Measurements from ENCODE around the gene NTM. TPM values are rescaled to one million over a fixed set of nuclear protein-coding genes. Genes with fewer than 3 reads are reported as not detected.
A peak's percentile ranks its signal among the peaks of the same experiment; 100 is the strongest.

Gene NTM
- total RNA-seq, 8 experiments from 2014 or later, result 0.80 to 169 (median 18.6) TPM

DNA sequence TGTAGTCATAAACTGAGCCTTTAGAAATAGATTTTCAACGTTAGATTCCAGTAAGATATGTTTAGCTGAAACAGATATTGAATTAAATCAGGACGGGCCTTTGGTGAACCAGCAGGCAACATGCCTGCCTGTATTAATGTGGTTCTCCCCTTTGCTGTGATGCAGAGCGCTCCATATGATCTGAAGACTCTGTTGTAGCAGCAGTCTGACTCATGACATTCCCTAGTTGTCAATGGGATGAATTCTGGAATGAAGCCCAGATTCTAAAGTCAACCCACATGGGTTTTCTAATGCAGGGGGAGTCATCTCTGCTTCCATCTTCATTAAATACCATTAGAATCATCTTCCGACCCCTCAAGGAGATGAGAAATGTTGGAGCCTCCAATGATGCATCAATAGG, 864.5 kb downstream of the NTM start:
- 0 to 100% (median 67%) methylated on average over 1 to 4 of the region's 4 CpGs; no CpG with 5 or more reads in 1 of the 10 experiments for WGBS, 10 experiments
- Histone ChIP-seq H3K4me3 (no peak overlapping the region), H3K27ac (no peak overlapping the region), H3K4me1 (replicated peaks in 1 of 2) (peaks cover 0 to 4% of the 10 kb centered on the region in 2 donors)
- in situ Hi-C loops (cut with MboI; ENCODE audit: low pct_unique_long_range_greater_than_20kb in 2 of 9, low sequenced_read_pairs in 9 of 9, unreplicated experiment in 9 of 9), result no loop called here
- ATAC-seq (replicated peaks in 6 of 8), result peak in 4 of 8 experiments; percentile 39 to 81 (median 66)

GRCh38 chr11:132237781-132238180, 867.4 kb downstream of the NTM start:
- in situ Hi-C loops (cut with MboI; ENCODE audit: low pct_unique_long_range_greater_than_20kb in 2 of 9, low sequenced_read_pairs in 9 of 9, unreplicated experiment in 9 of 9), result no loop called here
- H3K4me1 ChIP-seq (replicated peaks in 1 of 2), result peaks cover 7 to 18% of the 10 kb centered on the region in 2 donors
- H3K4me3 ChIP-seq, result no peak overlapping the region
- WGBS, 10 experiments, result 60 to 100% (median 94%) methylated on average over 1 to 9 of the region's 9 CpGs; no CpG with 5 or more reads in 2 of the 10 experiments
- H3K27ac ChIP-seq, result no peak overlapping the region
- ATAC-seq (replicated peaks in 6 of 8), result no peak

GRCh38 chr11:132238331-132238866, 868.0 kb downstream of the NTM start:
- Histone ChIP-seq H3K4me1 (replicated peaks in 1 of 2) (peaks cover 7 to 19% of the 10 kb centered on the region in 2 donors), H3K4me3 (no peak overlapping the region), H3K27ac (no peak overlapping the region)
- in situ Hi-C loops (cut with MboI; ENCODE audit: low pct_unique_long_range_greater_than_20kb in 2 of 9, low sequenced_read_pairs in 9 of 9, unreplicated experiment in 9 of 9), result no loop called here
- 36 to 100% (median 83%) methylated on average over 1 to 6 of the region's 7 CpGs; no CpG with 5 or more reads in 3 of the 10 experiments for WGBS, 10 experiments
- no peak for ATAC-seq (replicated peaks in 6 of 8)

DNA sequence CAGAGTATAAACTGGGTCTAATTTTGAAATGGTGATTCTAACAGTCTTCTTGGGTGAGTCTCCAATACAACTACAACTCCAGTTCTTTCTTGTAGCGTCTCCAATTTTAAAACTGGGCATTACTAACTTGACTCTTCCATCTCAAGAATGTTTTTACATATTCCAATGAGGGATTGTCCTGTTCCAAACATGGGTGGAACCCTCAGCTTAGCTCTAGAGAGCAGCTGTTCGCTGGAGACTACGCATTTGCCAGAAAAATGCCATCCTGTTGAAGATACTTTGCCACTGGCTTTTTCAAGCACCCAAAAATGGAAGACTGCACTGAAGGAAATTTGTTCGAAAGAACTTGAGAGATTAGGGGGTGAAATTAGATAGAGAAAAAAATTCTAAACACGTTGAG, 870.0 kb downstream of the NTM start:
- peak in 2 of 8 experiments; percentile 78 to 90 for ATAC-seq (replicated peaks in 6 of 8)

DNA sequence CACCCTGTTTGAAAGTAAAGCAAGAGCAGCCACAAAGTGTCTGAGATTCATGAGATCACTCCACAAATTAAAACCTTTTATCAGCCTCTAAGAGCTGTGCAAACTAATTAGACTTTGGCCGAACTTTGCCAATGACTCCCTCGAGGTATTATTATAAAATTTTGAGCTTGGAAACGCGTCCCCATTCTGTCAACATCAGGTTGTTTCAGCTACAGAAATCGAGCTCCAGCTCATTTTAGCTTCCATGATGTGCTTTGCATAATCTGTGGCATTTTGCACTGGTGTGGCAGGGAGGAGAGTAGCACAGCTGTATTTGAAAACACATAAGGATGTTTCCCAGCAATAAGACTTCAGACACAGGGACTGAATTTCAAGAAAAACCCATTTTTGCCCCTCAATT, 872.2 kb downstream of the NTM start:
- Histone ChIP-seq H3K4me3 (no peak overlapping the region), H3K27ac (no peak overlapping the region), H3K4me1 (replicated peaks in 1 of 2) (peaks cover 26 to 43% of the 10 kb centered on the region in 2 donors)
- in situ Hi-C loops (cut with MboI; ENCODE audit: low pct_unique_long_range_greater_than_20kb in 2 of 9, low sequenced_read_pairs in 9 of 9, unreplicated experiment in 9 of 9), result no loop called here
- 0 to 86% (median 38%) methylated on average over 1 to 5 of the region's 5 CpGs; no CpG with 5 or more reads in 1 of the 10 experiments for WGBS, 10 experiments
- peak in 1 of 8 experiments; percentile 20 for ATAC-seq (replicated peaks in 6 of 8)

More for the DNA sequence above, 870.0 kb downstream of the NTM start:
- 49 to 97% (median 85%) methylated on average over 1 to 5 of the region's 5 CpGs for WGBS, 10 experiments
- Histone ChIP-seq H3K4me1 (replicated peaks in 1 of 2) (peaks cover 14 to 33% of the 10 kb centered on the region in 2 donors), H3K4me3 (no peak overlapping the region), H3K27ac (no peak overlapping the region)
- in situ Hi-C loops (cut with MboI; ENCODE audit: low pct_unique_long_range_greater_than_20kb in 2 of 9, low sequenced_read_pairs in 9 of 9, unreplicated experiment in 9 of 9), result no loop called here

DNA sequence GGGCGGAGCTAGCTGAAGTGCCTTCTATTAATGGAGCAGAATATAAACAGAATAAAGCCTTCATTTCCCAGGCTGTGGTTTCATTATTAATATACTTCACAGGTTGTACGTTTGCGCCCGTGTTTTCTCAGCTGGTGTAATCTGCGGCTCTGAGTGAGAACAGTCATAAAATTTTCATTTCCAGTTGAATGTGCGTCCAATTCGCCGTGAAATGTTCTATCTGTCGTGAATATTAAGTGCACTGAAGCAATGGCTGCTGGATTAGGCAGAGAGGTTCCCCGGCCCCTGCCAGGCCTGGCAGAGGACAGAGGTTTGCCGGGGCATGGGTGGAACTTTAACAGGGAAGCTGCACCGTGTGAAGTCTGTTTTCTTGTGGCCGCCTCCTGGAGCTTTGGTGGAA, 874.4 kb downstream of the NTM start:
- peak in 2 of 8 experiments; percentile 7 to 13 for ATAC-seq (replicated peaks in 6 of 8)
- Histone ChIP-seq H3K4me3 (no peak overlapping the region), H3K27ac (peak overlapping the region in 1 of 2 donors; percentile 40), H3K4me1 (replicated peaks in 1 of 2) (peaks cover 26 to 63% of the 10 kb centered on the region in 2 donors)
- WGBS, 10 experiments, result 51 to 93% (median 78%) methylated on average over 1 to 10 of the region's 13 CpGs; no CpG with 5 or more reads in 1 of the 10 experiments
- in situ Hi-C loops (cut with MboI; ENCODE audit: low pct_unique_long_range_greater_than_20kb in 2 of 9, low sequenced_read_pairs in 9 of 9, unreplicated experiment in 9 of 9), result no loop called here

- no peak overlapping the region for H3K4me3 ChIP-seq
- ATAC-seq (replicated peaks in 6 of 8), result peak in 5 of 8 experiments; percentile 59 to 86 (median 83)
- peaks cover 26 to 63% of the 10 kb centered on the region in 2 donors for H3K4me1 ChIP-seq (replicated peaks in 1 of 2)
- in situ Hi-C loops (cut with MboI; ENCODE audit: low pct_unique_long_range_greater_than_20kb in 2 of 9, low sequenced_read_pairs in 9 of 9, unreplicated experiment in 9 of 9), result no loop called here
- peak overlapping the region in 1 of 2 donors; percentile 40 for H3K27ac ChIP-seq
- 58 to 87% (median 69%) methylated on average over 2 to 15 of the region's 33 CpGs; no CpG with 5 or more reads in 1 of the 10 experiments for WGBS, 10 experiments
These were observed 875.3 kb downstream of the NTM start for GRCh38 chr11:132245403-132246385.

- WGBS, 10 experiments, result 73 to 100% (median 74%) methylated on average over 1 to 3 of the region's 6 CpGs; no CpG with 5 or more reads in 7 of the 10 experiments
- Histone ChIP-seq H3K27ac (peak overlapping the region in 1 of 2 donors; percentile 16), H3K4me1 (replicated peaks in 1 of 2) (peaks cover 20 to 50% of the 10 kb centered on the region in 2 donors), H3K4me3 (no peak overlapping the region)
- in situ Hi-C loops (cut with MboI; ENCODE audit: low pct_unique_long_range_greater_than_20kb in 2 of 9, low sequenced_read_pairs in 9 of 9, unreplicated experiment in 9 of 9), result no loop called here
- peak in 1 of 8 experiments; percentile 42 for ATAC-seq (replicated peaks in 6 of 8)
These were observed 878.2 kb downstream of the NTM start for GRCh38 chr11:132248580-132248979.

DNA sequence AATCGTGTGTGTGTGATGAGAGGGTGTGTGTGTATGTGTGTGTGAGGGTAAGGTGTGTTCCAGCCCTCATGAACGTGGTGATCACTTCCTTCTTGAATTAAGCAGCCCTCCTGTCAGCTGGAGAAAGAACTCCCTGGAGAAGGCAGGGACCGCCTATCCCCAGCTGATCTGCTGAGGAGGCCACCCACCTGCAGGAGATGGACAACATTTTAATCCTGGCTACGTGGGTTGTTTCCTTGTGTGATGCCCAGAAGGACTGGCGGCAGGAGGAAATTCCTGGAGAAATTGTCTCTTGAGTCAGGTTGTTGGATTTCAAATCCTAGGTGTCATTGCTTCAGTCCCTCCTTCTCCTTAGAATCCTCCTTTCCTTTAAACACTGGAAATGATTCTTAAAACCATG, 878.8 kb downstream of the NTM start:
- peaks cover 20 to 46% of the 10 kb centered on the region in 2 donors for H3K4me1 ChIP-seq (replicated peaks in 1 of 2)
- ATAC-seq (replicated peaks in 6 of 8), result no peak
- 20 to 100% (median 39%) methylated on average over 1 to 4 of the region's 5 CpGs; no CpG with 5 or more reads in 4 of the 10 experiments for WGBS, 10 experiments
- in situ Hi-C loops (cut with MboI; ENCODE audit: low pct_unique_long_range_greater_than_20kb in 2 of 9, low sequenced_read_pairs in 9 of 9, unreplicated experiment in 9 of 9), result no loop called here
- no peak overlapping the region for H3K27ac ChIP-seq
- H3K4me3 ChIP-seq, result no peak overlapping the region

DNA sequence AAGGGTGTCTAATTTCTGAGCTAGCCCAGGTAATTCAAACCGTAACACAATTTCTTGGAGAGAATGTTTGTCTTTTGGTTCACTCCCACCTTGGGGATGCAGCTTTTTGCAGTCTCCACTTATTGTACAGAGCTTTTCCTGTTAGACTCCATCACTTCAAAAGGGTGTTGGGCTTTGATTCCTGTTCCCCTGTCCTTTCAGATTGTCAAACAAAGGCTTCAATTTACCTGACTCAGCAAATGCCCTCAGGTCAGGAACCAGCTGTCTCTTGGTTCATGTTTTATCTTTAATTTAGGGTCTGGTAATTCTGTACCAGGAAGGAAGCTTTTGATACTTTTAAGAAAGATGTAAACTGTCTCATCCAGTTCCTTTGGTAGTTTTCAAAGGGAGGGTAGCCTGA, 880.6 kb downstream of the NTM start:
- H3K4me1 ChIP-seq (replicated peaks in 1 of 2), result peaks cover 6 to 34% of the 10 kb centered on the region in 2 donors
- H3K4me3 ChIP-seq, result no peak overlapping the region
- 71 to 100% (median 100%) methylated on average over 1 of the region's 1 CpG; no CpG with 5 or more reads in 3 of the 10 experiments for WGBS, 10 experiments
- H3K27ac ChIP-seq, result no peak overlapping the region
- no peak for ATAC-seq (replicated peaks in 6 of 8)
- in situ Hi-C loops (cut with MboI; ENCODE audit: low pct_unique_long_range_greater_than_20kb in 2 of 9, low sequenced_read_pairs in 9 of 9, unreplicated experiment in 9 of 9), result no loop called here

DNA sequence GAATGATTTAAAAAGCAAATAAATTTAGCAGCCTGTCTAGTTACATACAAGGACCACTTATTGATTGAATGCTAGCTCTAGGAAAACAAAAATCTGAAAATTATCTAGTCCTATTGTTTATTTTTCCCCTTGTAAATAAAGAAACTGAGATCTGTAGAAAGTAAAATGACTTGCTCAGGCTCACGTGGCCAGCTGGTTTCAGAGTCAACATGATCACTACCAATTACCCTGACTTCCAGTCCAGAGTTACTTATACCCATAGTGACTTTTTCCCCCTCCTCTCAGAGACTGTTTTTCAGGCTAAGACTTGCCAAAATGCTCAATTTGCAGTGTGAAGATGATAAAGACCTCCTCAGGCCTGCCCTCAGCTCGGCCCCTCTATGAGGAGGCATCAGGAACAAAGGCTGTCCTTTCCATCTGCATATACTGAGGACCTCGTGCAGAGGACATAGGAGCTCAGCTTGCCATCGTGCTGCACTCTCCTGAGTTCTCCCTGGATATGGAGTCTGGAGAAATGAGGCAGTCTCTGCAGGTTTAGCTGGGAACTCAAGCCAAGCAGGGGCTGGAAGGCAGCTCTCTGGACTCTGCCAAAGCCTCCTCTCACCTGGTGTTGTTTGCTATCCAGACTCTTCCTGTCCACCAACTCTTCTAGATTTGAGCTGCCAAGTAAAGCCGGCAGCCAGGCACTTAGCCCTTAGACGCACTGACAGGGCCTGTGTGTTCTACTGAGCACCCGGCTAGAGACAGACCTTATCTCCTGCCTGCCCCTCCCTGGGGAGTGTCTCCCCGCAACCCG, 883.3 kb downstream of the NTM start:
- Histone ChIP-seq H3K4me3 (no peak overlapping the region), H3K4me1 (replicated peaks in 1 of 2) (peaks cover 9 to 38% of the 10 kb centered on the region in 2 donors), H3K27ac (no peak overlapping the region)
- in situ Hi-C loops (cut with MboI; ENCODE audit: low pct_unique_long_range_greater_than_20kb in 2 of 9, low sequenced_read_pairs in 9 of 9, unreplicated experiment in 9 of 9), result no loop called here
- no peak for ATAC-seq (replicated peaks in 6 of 8)
- 0 to 100% (median 44%) methylated on average over 1 to 4 of the region's 9 CpGs; no CpG with 5 or more reads in 2 of the 10 experiments for WGBS, 10 experiments

GRCh38 chr11:132254906-132255305, 884.5 kb downstream of the NTM start:
- ATAC-seq (replicated peaks in 6 of 8), result no peak
- Histone ChIP-seq H3K4me1 (replicated peaks in 1 of 2) (peaks cover 9 to 28% of the 10 kb centered on the region in 2 donors), H3K4me3 (no peak overlapping the region), H3K27ac (no peak overlapping the region)
- in situ Hi-C loops (cut with MboI; ENCODE audit: low pct_unique_long_range_greater_than_20kb in 2 of 9, low sequenced_read_pairs in 9 of 9, unreplicated experiment in 9 of 9), result no loop called here
- 60 to 100% (median 83%) methylated on average over 1 of the region's 1 CpG; no CpG with 5 or more reads in 6 of the 10 experiments for WGBS, 10 experiments
